Thoracic aorta (tissue), 2 donors: ENCODE results near the gene ACTRT2. TPM values are rescaled to one million over a fixed set of nuclear protein-coding genes. Genes with fewer than 3 reads are reported as not detected.

Experiments used
- ATAC-seq: fragments of 150-250 bp; one replicate; pipeline ENCODE4 v1.8.0; 2017; ENCODE audit warnings: low read depth; ENCODE audit not compliant: insufficient number of reproducible peaks, low FRiP score
- DNase-seq: peaks from one replicate; pipeline ENCODE4 v3.0.0-alpha.2; 2020; ENCODE audit warnings: low spot score
- H3K27ac ChIP-seq, 2 donors: fragments of 200-600 bp; sonication (generic); 1 replicate in 1 of 2; 2 replicates in 1 of 2; pipeline ENCODE4 v1.5.1; 2016; ENCODE audit warnings: mild to moderate bottlenecking in 2 of 2, moderate library complexity in 2 of 2
- H3K27me3 ChIP-seq: fragments of 200-600 bp; sonication (generic); replicated peaks from 2 replicates; pipeline ENCODE4 v1.6.0; 2016; ENCODE audit warnings: mild to moderate bottlenecking; ENCODE audit not compliant: insufficient read depth
- H3K36me3 ChIP-seq: fragments of 200-600 bp; sonication (generic); one replicate; pipeline ENCODE4 v1.5.1; 2016
- H3K4me1 ChIP-seq, 2 donors: fragments of 200-600 bp; sonication (generic); 1 replicate in 1 of 2; 2 replicates in 1 of 2; pipeline versions ENCODE4 v1.5.1 to v1.6.0; 2016; ENCODE audit warnings: low read depth in 2 of 2, mild to moderate bottlenecking in 1 of 2; ENCODE audit not compliant: control insufficient read depth in 1 of 2
- H3K4me3 ChIP-seq: fragments of 200-600 bp; sonication (generic); 2 replicates; pipeline ENCODE4 v1.5.1; 2016; ENCODE audit warnings: mild to moderate bottlenecking
- H3K9me3 ChIP-seq: fragments of 200-600 bp; sonication (generic); 2 replicates; pipeline ENCODE4 v1.5.1; 2016
- CTCF ChIP-seq: fragments of 200-600 bp; sonication (generic); IDR thresholded peaks from one replicate; pipeline ENCODE4 v1.5.1; 2019; ENCODE audit warnings: antibody characterized with exemption
- total RNA-seq, 2 donors: library from RNA; depleted of rRNA; stranded (reverse); fragments of >200 nt; gene quantifications; one replicate each; pipeline versions ENCODE4 v1.1.0 to v1.2.3, GENCODE V29; 2016

The ACTRT2 gene
- total RNA-seq, 2 donors from 2014 or later = not detected

GRCh38 chr1:3038571-3039181, 17.4 kb downstream of the ACTRT2 start:
- no peak for ATAC-seq
- no peaks in the 10 kb centered on the region for H3K36me3 ChIP-seq
- no peaks in the 10 kb centered on the region for H3K9me3 ChIP-seq
- no peak for DNase-seq
- TF ChIP-seq CTCF = no peak
- H3K4me1 ChIP-seq = peaks cover 9% of the 10 kb centered on the region in 2 donors
- H3K27ac ChIP-seq = no peak overlapping the region
- no peaks in the 10 kb centered on the region for H3K27me3 ChIP-seq
- H3K4me3 ChIP-seq = no peak overlapping the region

DNA sequence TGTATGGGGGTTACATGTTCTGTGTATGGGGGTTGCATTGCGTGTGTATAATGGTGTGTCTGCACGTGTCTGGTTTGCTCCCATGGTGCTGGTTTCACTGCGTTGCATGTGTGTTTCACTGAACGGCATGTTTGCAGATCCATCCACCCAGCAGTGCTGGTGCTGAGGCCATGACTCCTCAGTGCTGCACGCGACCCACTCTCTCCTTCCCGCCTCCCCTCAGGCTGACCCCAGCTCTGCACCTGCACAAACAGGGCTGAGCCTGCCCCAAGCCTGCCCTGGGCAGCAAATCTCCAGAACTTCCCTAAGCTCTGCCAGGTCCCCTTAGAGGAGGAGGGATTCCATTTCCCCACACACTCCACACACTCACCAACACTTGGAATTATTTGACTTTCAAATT, 18.7 kb downstream of the ACTRT2 start:
- Histone ChIP-seq H3K4me3 (no peak overlapping the region), H3K27ac (no peak overlapping the region), H3K9me3 (no peaks in the 10 kb centered on the region), H3K27me3 (no peaks in the 10 kb centered on the region), H3K4me1 (peaks cover 9% of the 10 kb centered on the region in 2 donors), H3K36me3 (no peaks in the 10 kb centered on the region)
- no peak for TF ChIP-seq CTCF
- no peak for DNase-seq
- ATAC-seq = no peak

- Histone ChIP-seq H3K9me3 (no peaks in the 10 kb centered on the region), H3K36me3 (no peaks in the 10 kb centered on the region), H3K27me3 (no peaks in the 10 kb centered on the region), H3K4me1 (no peaks in the 10 kb centered on the region), H3K4me3 (no peak overlapping the region), H3K27ac (no peak overlapping the region)
- ATAC-seq (no peak), DNase-seq (no peak)
- no peak for TF ChIP-seq CTCF
Observed at GRCh38 chr1:3042481-3042880, 21.2 kb downstream of the ACTRT2 start.

DNA sequence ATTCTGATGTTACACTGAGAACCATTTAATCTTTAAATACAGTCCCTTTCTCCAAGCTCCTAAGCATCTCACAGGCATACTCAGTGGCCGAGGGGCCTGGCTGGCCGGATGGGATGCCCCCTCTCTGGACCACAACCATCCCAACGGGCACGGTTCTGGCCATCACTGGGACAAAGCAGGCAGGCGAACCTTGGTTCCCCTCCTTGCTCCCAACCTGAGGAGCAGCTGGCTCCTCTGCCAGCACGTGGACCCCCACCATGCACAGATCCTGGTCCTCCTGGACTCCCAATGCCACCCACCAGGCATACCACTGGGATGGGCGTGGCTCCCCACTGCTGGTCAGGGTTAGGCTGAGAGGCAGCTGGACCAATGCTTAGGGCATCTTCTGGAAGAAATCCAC, 27.9 kb downstream of the ACTRT2 start:
- H3K4me1 ChIP-seq = no peaks in the 10 kb centered on the region
- no peak for ATAC-seq
- no peaks in the 10 kb centered on the region for H3K36me3 ChIP-seq
- H3K4me3 ChIP-seq = no peak overlapping the region
- TF ChIP-seq CTCF = no peak
- H3K27me3 ChIP-seq = no peaks in the 10 kb centered on the region
- no peak for DNase-seq
- no peaks in the 10 kb centered on the region for H3K9me3 ChIP-seq
- no peak overlapping the region for H3K27ac ChIP-seq

GRCh38 chr1:3049905-3050304, 28.6 kb downstream of the ACTRT2 start:
- Histone ChIP-seq H3K27ac (no peak overlapping the region), H3K4me1 (no peaks in the 10 kb centered on the region), H3K27me3 (no peaks in the 10 kb centered on the region), H3K4me3 (no peak overlapping the region), H3K36me3 (no peaks in the 10 kb centered on the region), H3K9me3 (no peaks in the 10 kb centered on the region)
- TF ChIP-seq CTCF = no peak
- ATAC-seq (no peak), DNase-seq (no peak)
